K562 (cell line): ENCODE data around the gene ROR2. TPM values are rescaled to one million over a fixed set of nuclear protein-coding genes. Genes with fewer than 3 reads are reported as not detected.
A peak's percentile ranks its signal among the peaks of the same experiment; 100 is the strongest.

Experiments used
- ATAC-seq: fragments of 200-7000 bp; cut with Tn5 transposase; 3 replicates; pipeline ENCODE4 v1.9.1; 2020; ENCODE audit warnings: moderate library complexity
- BruUV-seq: library from RNA; stranded (reverse); fragments of 400-500 nt; replicated peaks from 2 replicates; lab custom pipeline; 2021; lab: Mats Ljungman, UMichigan
- CTCF ChIA-PET: fragments of 300-600 bp; formaldehyde crosslinking; extraction: SDS; loops from one replicate; lab custom pipeline; 2021; ENCODE audit warnings: low intra/inter-chr PET ratio; lab: Yijun Ruan, JAX
- POLR2A ChIA-PET: fragments of 300-600, 350-650 bp; sonication (Branson Sonifier 250); formaldehyde crosslinking; extraction: SDS; loops from one replicate; lab custom pipeline; 2021; ENCODE audit warnings: antibody characterized with exemption, inconsistent platforms; lab: Yijun Ruan, JAX
- DNase-seq, 4 experiments: peaks; one replicate each; pipeline versions ENCODE4 v3.0.0 to v3.0.0-alpha.2; 2011 to 2018; ENCODE audit warnings: low spot score in 3 of 4, mixed read lengths in 3 of 4; ENCODE audit errors: extremely low read depth in 1 of 4
- FAIRE-seq: peaks from 2 replicates; lab custom pipeline; 2011; peaks lifted over from hg19 to GRCh38; lab: Jason Lieb, UNC
- H2AFZ ChIP-seq: 2 replicates; pipeline ENCODE4 v1.6.0; 2011; ENCODE audit warnings: low read depth, low read length, control low read depth, inconsistent platforms
- H3K27ac ChIP-seq: fragments of 200-600 bp; 3 replicates; pipeline ENCODE4 v1.8.0; 2011; ENCODE audit warnings: low read depth, mild to moderate bottlenecking, control low read depth, inconsistent platforms, low read length, moderate library complexity, mixed read lengths; ENCODE audit errors: extremely low read depth
- H3K27me3 ChIP-seq, 2 experiments: fragments of 300-600 bp in 1 of 2; 2 replicates in 1 of 2; 3 replicates in 1 of 2; pipeline versions ENCODE4 v1.6.0 to v1.8.0; 2011; ENCODE audit warnings: inconsistent platforms in 2 of 2, low read length in 2 of 2, mild to moderate bottlenecking in 1 of 2, mixed read lengths in 1 of 2, moderate library complexity in 1 of 2; ENCODE audit not compliant: control insufficient read depth in 2 of 2, insufficient read depth in 2 of 2
- H3K36me3 ChIP-seq: fragments of 300-600 bp; 3 replicates; pipeline ENCODE4 v1.8.0; 2011; ENCODE audit warnings: mild to moderate bottlenecking, low read length, inconsistent platforms; ENCODE audit not compliant: control insufficient read depth, insufficient read depth
- H3K4me1 ChIP-seq, 2 experiments: fragments of 200-600 bp in 1 of 2; replicated peaks in 1 of 2; 2 replicates in 1 of 2; 3 replicates in 1 of 2; pipeline versions ENCODE4 v1.5.1 to v1.8.0; 2011; ENCODE audit warnings: inconsistent platforms in 2 of 2, low read length in 2 of 2, mild to moderate bottlenecking in 1 of 2, mixed read lengths in 1 of 2, moderate library complexity in 1 of 2; ENCODE audit not compliant: control insufficient read depth in 2 of 2, insufficient read depth in 2 of 2
- H3K4me2 ChIP-seq: 2 replicates; pipeline ENCODE4 v1.6.1; 2011; ENCODE audit warnings: low read length, control low read depth, inconsistent platforms, mixed read lengths; ENCODE audit not compliant: insufficient read depth
- H3K4me3 ChIP-seq: fragments of 200-600 bp; sonication (generic), shearing (Covaris generic); 2 replicates; pipeline ENCODE4 v1.5.1; 2016; ENCODE audit warnings: control low read depth, inconsistent platforms
- H3K79me2 ChIP-seq: fragments of 200-600 bp; 3 replicates; pipeline ENCODE4 v1.8.0; 2011; ENCODE audit warnings: low read length, inconsistent platforms; ENCODE audit not compliant: control insufficient read depth, insufficient read depth
- H3K9ac ChIP-seq, 2 experiments: 2 replicates each; pipeline versions ENCODE4 v1.6.0 to v1.6.1; 2011; ENCODE audit warnings: low read depth in 2 of 2, low read length in 2 of 2, control low read depth in 1 of 2, inconsistent platforms in 1 of 2, mild to moderate bottlenecking in 1 of 2, mixed read lengths in 1 of 2; ENCODE audit not compliant: insufficient read depth in 1 of 2
- H3K9me1 ChIP-seq: one replicate; pipeline ENCODE4 v1.6.0; 2011; ENCODE audit warnings: inconsistent platforms, mild to moderate bottlenecking, low read length, moderate library complexity; ENCODE audit not compliant: control insufficient read depth, insufficient read depth
- H3K9me3 ChIP-seq: replicated peaks from 2 replicates; pipeline ENCODE4 v1.5.1; 2011; ENCODE audit warnings: low read depth, low read length, inconsistent platforms; ENCODE audit not compliant: control insufficient read depth, insufficient read depth
- H4K20me1 ChIP-seq: replicated peaks from 2 replicates; pipeline ENCODE4 v1.6.1; 2011; ENCODE audit warnings: low read length, inconsistent platforms, mixed read lengths; ENCODE audit not compliant: control insufficient read depth, insufficient read depth
- BRF1 ChIP-seq: IDR thresholded peaks from 3 replicates; pipeline ENCODE4 v1.6.1; 2011; ENCODE audit warnings: borderline replicate concordance, mild to moderate bottlenecking; ENCODE audit not compliant: insufficient read length; ENCODE audit errors: extremely low read depth
- CBFA2T3 ChIP-seq: fragments of 450-650 bp; IDR thresholded peaks from 2 replicates; pipeline ENCODE4 v1.6.1; 2017
- ERF ChIP-seq: fragments of 450-650 bp; formaldehyde crosslinking; IDR thresholded peaks from 2 replicates; pipeline ENCODE4 v1.4.0; 2020; ENCODE audit warnings: mild to moderate bottlenecking, mixed read lengths
- HDAC2 ChIP-seq: fragments of 450-650 bp; IDR thresholded peaks from 2 replicates; pipeline ENCODE4 v1.6.1; 2016; ENCODE audit warnings: mild to moderate bottlenecking
- HDAC6 ChIP-seq: IDR thresholded peaks from 2 replicates; pipeline ENCODE4 v1.6.1; 2012; ENCODE audit warnings: low read depth, mild to moderate bottlenecking, control low read depth, inconsistent platforms, low read length, moderate library complexity
- HEY1 ChIP-seq: fragments of 250-450 bp; sonication (Bioruptor Pico); IDR thresholded peaks from 2 replicates; pipeline ENCODE4 v1.5.0; 2020; ENCODE audit warnings: mild to moderate bottlenecking, moderate library complexity, borderline replicate concordance
- HIVEP1 ChIP-seq: fragments of 250-450 bp; sonication (Bioruptor Pico); IDR thresholded peaks from 2 replicates; pipeline ENCODE4 v1.4.0; 2020; ENCODE audit warnings: mild to moderate bottlenecking
- HSF4 ChIP-seq: fragments of 250-450 bp; sonication (Bioruptor Pico); IDR thresholded peaks from 2 replicates; pipeline ENCODE4 v2.1.2; 2022; ENCODE audit warnings: mild to moderate bottlenecking, moderate library complexity, borderline replicate concordance
- KDM1A ChIP-seq, 2 experiments: fragments of 450-650 bp; IDR thresholded peaks; 2 replicates each; pipeline ENCODE4 v1.6.1; 2016; ENCODE audit warnings: mild to moderate bottlenecking in 2 of 2
- KLF16 ChIP-seq: IDR thresholded peaks from 2 replicates; pipeline ENCODE4 v1.6.1; 2016; ENCODE audit warnings: antibody characterized with exemption
- MEF2D ChIP-seq: conservative IDR thresholded peaks from 2 replicates; pipeline ENCODE4 v1.6.1; 2016; ENCODE audit warnings: low read depth, missing genetic modification characterization, missing compliant biosample characterization
- NEUROD1 ChIP-seq: fragments of 150-350 bp; IDR thresholded peaks from 2 replicates; pipeline ENCODE4 v1.6.1; 2014; ENCODE audit warnings: borderline replicate concordance, low read length, low read depth; ENCODE audit not compliant: partially characterized antibody
- PBX2 ChIP-seq, 2 experiments: IDR thresholded peaks in 1 of 2; conservative IDR thresholded peaks in 1 of 2; 2 replicates each; pipeline ENCODE4 v1.6.1; 2016; ENCODE audit warnings: low read depth in 2 of 2, mild to moderate bottlenecking in 1 of 2, missing compliant biosample characterization in 1 of 2, missing genetic modification characterization in 1 of 2, moderate library complexity in 1 of 2
- PHF20 ChIP-seq: fragments of 450-650 bp; IDR thresholded peaks from 2 replicates; pipeline ENCODE4 v1.6.1; 2018; ENCODE audit not compliant: partially characterized antibody
- SETDB1 ChIP-seq: IDR thresholded peaks from one replicate; pipeline ENCODE4 v1.6.1; 2012; ENCODE audit warnings: low read length, control low read depth, inconsistent platforms
- SLC30A9 ChIP-seq: fragments of 250-450 bp; sonication (Bioruptor Pico); IDR thresholded peaks from 2 replicates; pipeline ENCODE4 v1.8.0; 2022; ENCODE audit warnings: mild to moderate bottlenecking, moderate library complexity
- SMARCC2 ChIP-seq: fragments of 450-650 bp; IDR thresholded peaks from 2 replicates; pipeline ENCODE4 v1.6.1; 2017; ENCODE audit warnings: antibody characterized with exemption, moderate library complexity, mild to moderate bottlenecking, low read depth
- TCF7L2 ChIP-seq: fragments of 150-350 bp; IDR thresholded peaks from 2 replicates; pipeline ENCODE4 v1.6.1; 2016; ENCODE audit warnings: low read depth, mild to moderate bottlenecking, low read length, moderate library complexity
- ZC3H8 ChIP-seq: fragments of 450-650 bp; IDR thresholded peaks from 2 replicates; pipeline ENCODE4 v1.6.1; 2017
- ZNF445 ChIP-seq: fragments of 250-450 bp; sonication (Bioruptor Pico); IDR thresholded peaks from 2 replicates; pipeline ENCODE4 v1.4.0; 2020; ENCODE audit warnings: low read depth, mild to moderate bottlenecking, moderate library complexity
- ZNF551 ChIP-seq: fragments of 250-450 bp; sonication (Bioruptor Pico); IDR thresholded peaks from 2 replicates; pipeline ENCODE4 v1.5.0; 2021; ENCODE audit warnings: mild to moderate bottlenecking, moderate library complexity
- ZNF785 ChIP-seq: fragments of 250-450 bp; sonication (Bioruptor Pico); IDR thresholded peaks from 2 replicates; pipeline ENCODE4 v1.4.0; 2020; ENCODE audit warnings: mild to moderate bottlenecking
- WGBS: fragments of 100-300 bp; shearing (Covaris generic); methylation state at CpG from one replicate; pipeline ENCODE4 v1.1.6; 2016; ENCODE audit warnings: low coverage, mixed read lengths; ENCODE audit not compliant: insufficient coverage; ENCODE audit errors: missing lambda C conversion rate; 5-methylcytosine and 5-hydroxymethylcytosine counted together
- in situ Hi-C: fragments of 300-500 bp; cut with MboI; formaldehyde crosslinking; loops from 4 replicates; pipeline ENCODE4 v1.15.0; 2018; ENCODE audit warnings: inconsistent platforms, mixed read lengths
- intact Hi-C: fragments of 100-400 bp; cut with micrococcal nuclease; formaldehyde crosslinking; loops from 2 replicates; pipeline ENCODE4 v1.14.2; 2022
- polyA plus RNA-seq, 8 experiments: library from polyadenylated mRNA; depleted of rRNA in 4 of 8; stranded (reverse) in 5 of 8; unstranded in 3 of 8; fragments of >200 nt; fragmentation: Nextera tagmentation in 2 of 8; fragmentation: Illumina TruSeq in 1 of 8; extraction: Ambion mirVana in 2 of 8; extraction: Trizol in 1 of 8; gene quantifications; 2 replicates each; pipeline versions ENCODE4 v1.2.1 to v1.2.3, GENCODE V29; 2011 to 2014; ENCODE audit warnings: inconsistent platforms in 1 of 8, missing spikeins in 1 of 8
- total RNA-seq, 7 experiments: library from RNA; depleted of rRNA in 6 of 7; stranded (reverse); fragments of >200 nt in 6 of 7; fragmentation: Illumina TruSeq in 2 of 7; extraction: Trizol in 2 of 7; gene quantifications; 2 replicates each; pipeline versions ENCODE4 v1.2.1 to v1.2.3, GENCODE V29; 2011 to 2021; ENCODE audit warnings: low replicate concordance in 1 of 7

ROR2 gene
- total and polyA plus RNA-seq, 9 of the 15 experiments (the other 6 are each of a cell fraction or from before 2014, with no cell fraction given) = 5.6 to 33.8 (median 15.3) TPM

- peak overlapping the region; percentile 79 for H3K27ac ChIP-seq
- ChIA-PET POLR2A (interaction anchor here (0.5 to 3.1 kb wide), 12 partner anchors 9 to 506 kb away, joined by 3 to 27 read pairs (median 4); no protein-coding TSS in a partner anchor), CTCF (no interaction called here)
- WGBS = 1% methylated on average over 10 of the region's 10 CpGs
- FAIRE-seq = peak; percentile 89
- H4K20me1 ChIP-seq = no peaks in the 10 kb centered on the region
- peak; percentile 69 to 86 (median 75) for DNase-seq
- H3K9me1 ChIP-seq = no peaks in the 10 kb centered on the region
- H3K4me2 ChIP-seq = peak overlapping the region; percentile 77
- H3K9me3 ChIP-seq = no peaks in the 10 kb centered on the region; the same call in 1 of the 2 replicates
- in situ Hi-C loops = loop anchor here (5.0 kb wide), 1 partner anchor 33 kb away; no protein-coding TSS in a partner anchor
- peak overlapping the region; percentile 48 for H2AFZ ChIP-seq
- peaks cover 94% of the 10 kb centered on the region for H3K79me2 ChIP-seq
- H3K36me3 ChIP-seq = no peaks in the 10 kb centered on the region; the same call in 2 of the 3 replicates
- peak overlapping the region; percentile 23 for H3K4me3 ChIP-seq
- peaks cover 33 to 34% of the 10 kb centered on the region in 2 experiments; a peak in 4 of 5 replicates for H3K4me1 ChIP-seq
- ATAC-seq = peak; percentile 47
- no peaks in the 10 kb centered on the region for H3K27me3 ChIP-seq
- BruUV-seq = no TSS peak
- peak overlapping the region; percentile 41 to 73; a peak in 3 of 4 replicates for H3K9ac ChIP-seq
- intact Hi-C loops = loop anchor here (1.0 to 5.0 kb wide), 3 partner anchors 45 to 168 kb away; no protein-coding TSS in a partner anchor
- TF ChIP-seq HDAC2 (no peak), NEUROD1 (no peak), ZNF785 (CRISPR knock-in tag) (no peak), HEY1 (no peak), HSF4 (CRISPR knock-in tag) (no peak), KDM1A (IDR thresholded peaks at IDR 0.05) (no peak; a peak in 1 of 4 replicates), ZNF445 (CRISPR knock-in tag) (no peak), ERF (no peak), HIVEP1 (CRISPR knock-in tag) (no peak), BRF1 (no peak), PHF20 (no peak), MEF2D (tag) (no peak), CBFA2T3 (0 out of 2 replicates have a peak, but pooled peaks have one; percentile 20), SETDB1 (no peak), TCF7L2 (no peak), HDAC6 (no peak), SMARCC2 (0 out of 2 replicates have a peak, but pooled peaks have one; percentile 8), ZNF551 (CRISPR knock-in tag) (no peak), KLF16 (0 out of 2 replicates have a peak, but pooled peaks have one; percentile 15), PBX2 (CRISPR knock-in tag; IDR thresholded peaks at IDR 0.05; ENCODE audit: low read depth) (no peak), PBX2 (tag; conservative IDR thresholded peaks at IDR 0.05; ENCODE audit: low read depth) (peak; percentile 81), SLC30A9 (CRISPR knock-in tag) (no peak), ZC3H8 (no peak)
Measured at GRCh38 chr9:91945277-91946085, 4.5 kb downstream of the ROR2 start.
